HG02571 (cell line): ENCODE data around the gene COG3.

Source experiments
- ATAC-seq: cut with Tn5 transposase; IDR thresholded peaks from one replicate; pipeline ENCODE4 v1.9.1; 2021; ENCODE audit warnings: mild to moderate bottlenecking, moderate library complexity; ENCODE audit not compliant: unreplicated experiment

COG3 gene

DNA sequence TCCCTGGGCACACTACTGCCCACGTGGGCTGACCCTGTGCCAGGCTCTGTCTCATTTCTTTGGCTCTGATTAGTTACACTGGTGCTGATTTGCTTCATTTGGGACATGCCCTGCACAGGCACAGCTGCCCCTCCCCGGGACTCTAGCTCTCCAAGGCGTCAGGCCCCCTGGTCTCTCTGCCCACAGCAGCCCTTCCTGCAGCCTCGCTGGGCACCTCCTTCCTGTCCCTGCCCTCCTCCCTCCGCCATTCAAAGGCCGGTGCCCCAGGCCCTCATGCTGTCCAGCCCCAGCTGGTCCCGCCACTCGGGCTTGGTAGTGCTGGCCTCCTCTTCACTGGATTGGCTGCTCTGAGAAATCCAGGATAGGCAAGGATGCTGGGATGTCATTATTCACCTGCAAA is 77.7 kb downstream of the COG3 start:
- no peak for ATAC-seq

DNA sequence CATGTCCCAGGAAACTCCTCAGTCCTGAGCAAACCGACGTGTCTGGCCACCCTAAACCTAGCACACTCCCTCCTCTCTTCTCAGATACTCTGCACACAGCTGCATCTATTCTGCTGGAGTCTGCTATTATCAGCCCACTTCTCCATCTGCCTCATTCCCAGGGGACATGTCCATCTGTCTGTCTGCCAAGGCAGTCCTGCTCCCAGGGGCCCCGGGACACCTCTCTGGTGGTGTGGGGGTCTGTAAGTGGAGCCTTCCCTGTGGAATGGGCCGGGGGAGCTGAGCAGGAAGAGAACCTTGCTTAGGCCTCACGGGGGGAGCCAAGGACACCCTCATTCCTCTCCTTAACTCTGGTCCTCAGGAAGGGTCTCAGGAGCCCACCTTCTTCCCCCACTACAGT is 78.1 kb downstream of the COG3 start:
- no peak for ATAC-seq

DNA sequence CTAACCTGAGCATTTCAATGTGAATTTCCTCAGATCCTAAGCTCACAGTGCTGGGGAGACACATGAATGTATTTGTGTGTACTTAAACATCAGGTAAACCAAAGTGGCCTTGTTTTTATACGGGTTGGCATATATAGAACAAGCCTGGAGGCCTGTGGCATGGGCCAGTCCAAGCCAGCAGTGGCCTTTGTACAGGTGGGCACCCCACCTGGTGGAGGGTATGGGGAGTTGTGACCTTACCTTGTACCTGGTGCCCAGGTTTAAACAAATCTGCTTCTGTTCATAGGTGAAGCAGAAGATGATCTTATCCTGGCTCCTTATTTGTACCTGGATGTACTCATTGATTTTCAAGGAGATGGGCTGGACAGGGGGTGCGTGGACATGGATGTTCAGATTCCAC is 79.8 kb downstream of the COG3 start:
- no peak for ATAC-seq

DNA sequence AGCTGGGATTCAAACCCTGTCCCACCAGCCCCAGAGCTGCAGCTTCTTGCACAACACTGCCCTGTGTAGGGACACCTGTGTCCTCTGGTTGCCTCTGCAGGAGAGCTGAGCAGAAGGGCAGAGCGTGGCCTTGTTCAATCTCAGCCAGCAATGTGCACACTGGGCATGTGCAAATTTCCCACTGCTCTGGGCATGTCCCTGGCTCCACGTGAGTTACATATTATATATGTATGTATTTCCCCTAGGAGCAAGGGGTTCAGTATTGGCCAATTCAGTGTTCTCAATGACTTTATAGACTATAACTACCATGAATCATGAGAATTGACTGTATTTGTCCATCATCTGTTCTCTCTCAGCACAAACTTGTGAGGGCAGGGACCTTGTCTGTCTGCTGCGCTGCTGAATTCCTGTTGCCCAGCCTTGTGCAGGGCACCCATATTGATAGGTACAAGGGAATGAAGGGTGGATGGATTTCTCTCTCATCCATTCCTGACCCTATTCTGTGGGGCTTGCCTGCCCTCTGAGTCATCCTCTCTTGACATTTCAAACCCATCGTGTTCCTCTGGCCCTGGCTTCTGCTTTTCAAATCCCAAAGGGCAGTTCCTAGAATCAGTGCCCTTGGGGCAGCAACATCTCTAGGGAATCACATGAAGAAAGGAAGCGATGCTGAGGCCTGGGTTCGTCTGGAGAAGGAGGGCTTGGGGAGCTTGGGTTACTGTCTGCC is 81.1 kb downstream of the COG3 start:
- ATAC-seq: no peak

DNA sequence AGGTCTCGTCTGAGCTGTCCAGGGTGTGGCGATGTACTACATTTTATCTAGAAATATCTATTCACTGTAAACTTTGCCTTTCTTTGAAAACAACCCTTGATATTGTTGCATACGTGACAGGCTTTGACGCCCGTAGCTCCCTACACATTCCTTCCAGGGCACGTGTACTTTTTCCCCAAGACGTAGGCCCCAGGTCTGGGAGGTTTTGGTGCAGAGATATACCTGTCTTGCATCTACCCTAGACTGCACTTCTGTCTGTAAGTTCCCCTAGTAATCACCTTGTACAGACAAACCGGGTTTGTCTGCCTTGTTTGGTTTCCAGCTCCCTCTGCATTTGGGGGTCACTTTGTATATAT is 81.6 kb downstream of the COG3 start:
- no peak for ATAC-seq

DNA sequence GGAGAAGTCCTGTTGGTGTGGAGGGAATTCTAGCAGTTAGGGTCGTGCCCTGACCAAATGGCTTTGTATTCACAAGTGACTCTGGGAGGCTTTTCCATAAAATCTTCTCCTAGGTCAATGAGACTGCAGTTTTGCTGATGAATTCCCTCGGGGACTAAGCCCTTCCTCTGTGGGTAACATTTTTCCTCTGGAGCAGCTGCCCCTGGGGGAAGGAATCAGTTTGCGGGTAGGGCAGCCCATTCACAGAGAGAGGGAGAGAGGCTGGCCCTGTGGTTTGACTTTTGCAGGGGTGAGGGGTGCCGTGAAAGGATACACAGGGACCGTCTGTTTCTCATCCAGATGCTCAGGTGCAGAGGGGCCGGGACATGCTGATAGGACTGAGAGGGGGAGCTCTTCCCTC is 83.5 kb downstream of the COG3 start:
- ATAC-seq: no peak

DNA sequence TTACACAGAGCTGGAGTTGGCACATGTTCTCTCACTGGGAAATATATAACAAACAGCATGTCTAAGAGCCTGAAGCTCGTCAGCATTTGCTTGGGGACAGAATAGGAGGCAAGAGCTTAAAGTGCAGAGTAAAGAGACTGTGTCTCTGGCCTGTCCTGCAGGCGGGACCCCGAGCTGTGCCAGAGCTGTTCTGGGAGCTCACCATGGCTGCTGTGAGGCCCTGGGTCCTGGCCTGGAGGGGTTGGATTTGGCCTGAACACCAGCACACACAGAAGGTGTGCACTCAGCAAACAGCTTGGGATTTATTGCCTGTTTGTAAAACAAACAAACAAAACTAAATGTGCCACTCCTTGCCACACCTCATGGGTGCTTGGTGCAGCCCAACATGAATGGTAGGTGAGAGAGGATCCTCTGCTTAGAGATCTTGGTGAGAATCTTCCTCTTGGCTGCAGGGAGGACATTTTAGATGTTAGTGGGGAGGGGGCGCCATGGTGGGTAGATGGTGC is 89.9 kb downstream of the COG3 start:
- no peak for ATAC-seq

DNA sequence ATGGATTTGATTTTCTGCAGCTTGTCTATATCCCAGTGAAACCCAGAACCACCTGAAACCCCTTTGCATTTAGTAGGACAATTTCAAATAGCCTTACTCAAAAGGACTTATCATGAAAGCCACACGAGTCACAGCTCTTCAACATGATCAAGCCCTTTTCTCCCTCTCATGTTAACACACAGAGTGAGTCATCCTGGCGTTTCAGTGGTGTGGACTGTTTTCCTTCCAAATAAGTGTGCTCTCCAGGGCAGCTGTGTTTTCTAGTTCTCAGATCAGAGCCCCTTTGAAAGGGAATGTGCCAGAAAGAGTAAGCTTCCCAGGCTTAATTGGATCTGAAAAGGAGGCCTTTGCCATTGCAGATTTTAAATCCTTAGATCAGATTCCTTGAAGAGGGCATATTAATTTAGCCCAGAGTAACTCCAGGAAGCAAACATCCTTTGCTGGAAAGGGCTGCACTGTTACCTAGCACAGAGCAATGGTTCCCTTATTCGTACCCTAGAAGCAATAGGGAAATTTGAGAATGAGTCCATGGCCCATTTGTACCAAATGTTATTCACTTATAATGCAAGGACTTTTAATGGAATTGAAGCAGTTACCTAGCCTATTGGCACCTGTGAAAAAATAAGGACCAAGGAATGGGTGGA is 99.5 kb downstream of the COG3 start:
- no peak for ATAC-seq

DNA sequence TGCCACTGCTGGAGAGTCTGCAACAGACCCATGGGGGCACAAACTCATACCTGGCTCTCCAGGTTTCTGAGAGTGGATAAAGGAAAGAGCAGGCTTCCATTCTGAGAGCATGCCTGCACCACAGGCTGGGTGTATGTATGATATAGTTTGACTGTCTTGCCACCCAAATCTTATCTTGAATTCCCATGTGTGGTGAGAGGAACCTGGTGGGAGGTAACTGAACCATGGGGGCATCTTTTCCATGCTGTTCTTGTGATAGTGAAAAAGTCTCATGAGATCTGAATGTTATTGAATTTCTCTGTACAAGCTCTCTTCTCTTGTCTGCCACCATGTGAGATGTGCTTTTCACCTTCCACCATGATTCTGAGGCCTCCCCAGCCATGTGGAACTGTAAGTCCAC is 100.6 kb downstream of the COG3 start:
- no peak for ATAC-seq

DNA sequence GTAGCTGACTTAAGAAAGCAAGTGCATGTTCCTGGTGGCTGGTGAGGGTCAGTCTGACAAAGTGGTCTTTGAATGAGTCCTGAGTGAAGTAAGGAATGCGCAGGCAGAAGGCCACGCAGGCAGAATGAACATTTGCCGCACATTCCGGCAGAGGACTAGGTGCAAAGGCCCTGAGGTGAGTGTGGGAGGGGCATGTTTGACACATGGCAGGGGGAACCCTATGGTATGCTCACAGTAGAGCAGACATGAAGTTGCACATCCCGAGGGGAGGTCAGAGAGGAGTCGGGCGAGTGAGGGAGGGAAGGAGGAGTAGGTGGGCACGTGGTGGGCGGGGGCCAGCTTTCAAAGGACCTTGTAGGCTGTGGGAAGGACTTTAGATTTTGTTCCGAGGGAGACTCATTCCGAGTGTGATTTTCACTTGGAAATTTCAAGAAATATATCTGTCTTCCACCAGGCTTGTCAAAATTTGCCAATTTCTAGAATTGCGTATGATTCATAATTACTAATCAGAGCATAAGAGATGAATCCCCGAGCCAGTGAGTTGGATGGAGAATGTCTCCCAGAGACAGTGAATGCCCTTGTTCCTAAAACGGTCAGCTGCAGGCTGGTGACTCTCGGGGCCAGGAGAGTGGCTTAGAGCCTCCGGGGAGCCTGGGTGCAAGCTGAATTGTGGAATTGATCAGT is 110.5 kb downstream of the COG3 start:
- no peak for ATAC-seq

DNA sequence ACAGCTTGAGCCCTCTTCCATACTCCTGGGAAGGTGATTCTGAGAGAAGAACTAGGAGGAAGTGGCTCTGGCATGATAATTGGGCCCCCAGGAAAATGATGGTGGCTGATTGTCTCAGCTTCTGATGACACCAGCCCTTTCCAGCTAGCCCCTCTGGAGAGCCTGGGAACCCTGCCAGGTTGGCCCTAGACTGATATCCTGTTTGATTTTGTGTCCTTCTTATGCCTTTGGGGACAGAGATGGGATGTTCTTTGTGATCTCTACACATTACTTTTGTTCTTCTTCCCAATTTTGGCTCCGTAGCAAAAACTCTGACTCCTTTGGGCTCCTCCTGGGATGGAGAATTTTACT is 111.1 kb downstream of the COG3 start:
- no peak for ATAC-seq

DNA sequence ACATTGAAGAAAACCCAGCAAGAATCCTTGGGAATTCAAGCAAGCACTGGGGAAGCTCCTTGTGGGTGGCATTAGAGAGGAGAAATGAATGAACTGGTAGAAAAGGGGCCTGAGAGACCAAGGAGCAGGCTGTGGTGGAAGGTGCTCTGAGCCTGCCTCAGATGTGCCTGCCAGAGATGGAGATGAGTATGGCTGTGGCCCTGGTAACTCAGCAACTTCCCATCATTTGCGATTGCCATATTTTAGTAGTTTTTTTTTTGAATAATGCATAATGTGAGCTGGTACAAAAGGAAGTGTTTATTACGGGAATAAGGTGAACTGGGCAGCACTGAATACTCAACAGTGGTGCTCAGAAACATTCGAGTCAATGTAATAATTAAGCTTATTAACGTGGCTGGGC is 111.7 kb downstream of the COG3 start:
- no peak for ATAC-seq

DNA sequence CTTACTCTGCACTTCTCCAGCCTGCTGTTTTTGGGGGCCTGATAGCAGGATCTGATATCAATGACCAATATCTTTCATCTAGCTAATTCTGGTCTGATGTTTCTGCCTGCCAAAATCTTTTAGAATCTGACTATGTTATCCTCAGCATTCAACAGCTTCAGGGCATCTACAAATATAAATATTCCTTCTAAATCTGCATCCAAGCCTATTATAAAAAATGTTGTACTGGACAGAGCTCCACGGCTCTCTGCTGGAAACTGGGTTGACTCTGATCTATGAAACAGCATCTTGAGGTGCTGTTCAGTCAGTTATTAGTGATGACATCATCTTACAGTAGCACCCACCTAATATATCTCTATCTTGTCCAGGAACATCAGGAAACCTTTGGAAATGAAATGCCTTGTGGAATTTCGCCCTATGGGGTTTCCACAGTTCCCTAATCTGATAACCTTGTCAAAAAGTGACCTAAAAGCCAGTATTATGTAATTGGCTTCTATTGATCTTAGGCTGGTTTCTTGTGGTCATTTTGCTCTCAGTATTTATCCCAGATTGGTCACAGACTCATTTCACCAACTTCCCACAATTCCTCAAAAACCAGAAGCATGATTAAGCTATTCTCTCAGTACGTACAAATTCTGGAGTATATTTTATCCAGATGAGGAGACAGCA is 117.8 kb downstream of the COG3 start:
- ATAC-seq: no peak

DNA sequence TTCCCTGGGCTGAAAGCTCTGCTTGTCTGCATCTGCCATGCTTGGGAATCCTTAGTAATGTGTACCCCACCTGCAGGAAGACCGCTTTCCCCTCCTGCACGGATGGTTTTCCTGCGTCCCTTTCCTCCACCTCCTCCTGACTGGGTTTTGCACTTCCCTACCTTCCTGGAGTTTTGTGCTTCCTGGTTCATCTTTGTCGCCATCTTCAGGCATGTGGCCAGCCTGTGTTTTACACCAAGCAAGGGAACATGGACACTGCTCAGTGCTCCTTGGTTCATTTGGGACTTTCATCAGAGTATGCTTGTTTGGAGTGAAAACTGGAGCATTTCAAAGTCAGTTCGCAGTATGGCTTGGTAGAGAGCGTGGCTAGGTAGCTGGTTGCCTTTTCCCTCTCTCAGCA is 120.1 kb downstream of the COG3 start:
- ATAC-seq: no peak
